Mesothelial cell of epicardium (in vitro differentiated cells): Measurements from ENCODE around the gene SNCA. TPM values are rescaled to one million over a fixed set of nuclear protein-coding genes. Genes with fewer than 3 reads are reported as not detected.

Experiments
- DNase-seq, 2 experiments: peaks; one replicate each; pipeline ENCODE4 v3.0.0; 2021; ENCODE audit warnings: low spot score in 2 of 2; ENCODE audit not compliant: unreplicated experiment in 2 of 2
- H3K27ac Mint-ChIP-seq: 2 replicates; pipeline ENCODE4 v1.8.0; 2021; ENCODE audit warnings: mixed read lengths
- H3K27me3 Mint-ChIP-seq: 2 replicates; pipeline ENCODE4 v1.8.0; 2021; ENCODE audit warnings: low read depth, mixed read lengths
- H3K36me3 Mint-ChIP-seq: 2 replicates; pipeline ENCODE4 v1.8.0; 2021; ENCODE audit warnings: mixed read lengths
- H3K4me1 Mint-ChIP-seq: 2 replicates; pipeline ENCODE4 v1.8.0; 2021; ENCODE audit warnings: mixed read lengths
- H3K4me3 Mint-ChIP-seq: 2 replicates; pipeline ENCODE4 v1.8.0; 2021; ENCODE audit warnings: mild to moderate bottlenecking, moderate library complexity, mixed read lengths
- H3K9me3 Mint-ChIP-seq: 2 replicates; pipeline ENCODE4 v1.8.0; 2021; ENCODE audit warnings: mixed read lengths
- CTCF ChIP-seq: fragments of 200-600 bp; sonication (generic); IDR thresholded peaks from one replicate; pipeline ENCODE4 v1.5.0; 2021; ENCODE audit warnings: antibody characterized with exemption; ENCODE audit not compliant: unreplicated experiment
- total RNA-seq: library from RNA; stranded (reverse); gene quantifications from 3 replicates; pipeline ENCODE4 v1.2.1, GENCODE V29; 2021

The SNCA gene
- total RNA-seq, 1 donor from 2014 or later = 14.8 TPM

GRCh38 chr4:89847571-89848325 is 10.8 kb upstream of the SNCA start:
- no peaks in the 10 kb centered on the region for H3K27me3 Mint-ChIP-seq
- peak overlapping the region; percentile 37 for H3K27ac Mint-ChIP-seq
- peaks cover 5% of the 10 kb centered on the region for H3K36me3 Mint-ChIP-seq
- DNase-seq = no peak
- no peak for TF ChIP-seq CTCF
- peaks cover 15% of the 10 kb centered on the region for H3K4me1 Mint-ChIP-seq
- H3K9me3 Mint-ChIP-seq = peaks cover 17% of the 10 kb centered on the region
- no peak overlapping the region for H3K4me3 Mint-ChIP-seq

- Mint-ChIP-seq H3K27me3 (peaks cover 5% of the 10 kb centered on the region), H3K4me3 (no peak overlapping the region)
These were observed 2.6 kb upstream of the SNCA start for GRCh38 chr4:89839558-89839957.

GRCh38 chr4:89837993-89838390 is 1.0 kb upstream of the SNCA start:
- DNase-seq = no peak
- peaks cover 6% of the 10 kb centered on the region for H3K36me3 Mint-ChIP-seq
- peaks cover 5% of the 10 kb centered on the region for H3K27me3 Mint-ChIP-seq
- no peaks in the 10 kb centered on the region for H3K9me3 Mint-ChIP-seq
- H3K4me1 Mint-ChIP-seq = peaks cover 18% of the 10 kb centered on the region
- H3K27ac Mint-ChIP-seq = peak overlapping the region; percentile 83
- no peak for TF ChIP-seq CTCF
- peak overlapping the region; percentile 84 for H3K4me3 Mint-ChIP-seq

More at GRCh38 chr4:89839558-89839957, 2.6 kb upstream of the SNCA start:
- Mint-ChIP-seq H3K36me3 (no peaks in the 10 kb centered on the region), H3K4me1 (peaks cover 18% of the 10 kb centered on the region), H3K9me3 (no peaks in the 10 kb centered on the region), H3K27ac (no peak overlapping the region)
- TF ChIP-seq CTCF = no peak
- DNase-seq = no peak

GRCh38 chr4:89837385-89837992 is 528 bp upstream of the SNCA start:
- Mint-ChIP-seq H3K27ac (peak overlapping the region; percentile 83), H3K27me3 (peaks cover 5% of the 10 kb centered on the region), H3K9me3 (no peaks in the 10 kb centered on the region), H3K4me1 (peaks cover 18% of the 10 kb centered on the region), H3K36me3 (peaks cover 8% of the 10 kb centered on the region), H3K4me3 (peak overlapping the region; percentile 84)
- TF ChIP-seq CTCF = no peak
- no peak for DNase-seq

- DNase-seq = peak in 1 of 2 experiments; percentile 40
- peak overlapping the region; percentile 84 for H3K4me3 Mint-ChIP-seq
- TF ChIP-seq CTCF = no peak
- H3K9me3 Mint-ChIP-seq = no peaks in the 10 kb centered on the region
- H3K4me1 Mint-ChIP-seq = peaks cover 18% of the 10 kb centered on the region
- H3K27ac Mint-ChIP-seq = no peak overlapping the region
- H3K27me3 Mint-ChIP-seq = no peaks in the 10 kb centered on the region
- peaks cover 10% of the 10 kb centered on the region for H3K36me3 Mint-ChIP-seq
These were observed 773 bp downstream of the SNCA start for GRCh38 chr4:89836031-89836745.
